ENCODE data around the gene DIP2C. TPM values are rescaled to one million over a fixed set of nuclear protein-coding genes. Genes with fewer than 3 reads are reported as not detected.

DIP2C gene
- total RNA-seq, 1 donor from 2014 or later = 11.4 TPM

DNA sequence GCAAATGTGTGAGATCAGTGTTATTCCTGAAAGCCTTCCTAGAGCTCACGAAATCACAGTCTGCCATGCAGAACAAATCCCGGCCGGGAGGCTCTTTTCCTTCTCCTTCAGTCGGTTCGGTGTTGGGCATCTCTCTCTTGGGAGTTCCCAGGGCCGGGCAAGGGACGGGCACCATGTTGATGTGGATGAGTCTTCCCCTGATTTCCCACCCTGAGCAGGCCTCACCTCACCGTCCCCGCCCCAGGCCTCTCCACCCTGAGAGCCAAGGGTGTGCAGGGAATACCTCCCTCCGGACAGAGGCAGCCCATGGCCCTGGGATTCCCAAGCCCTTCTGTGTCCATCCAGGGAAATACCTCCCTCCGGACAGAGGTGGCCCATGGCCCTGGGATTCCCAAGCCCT, 28.0 kb upstream of the DIP2C start:
- no peak for DNase-seq (ENCODE audit: low read depth)
- TF ChIP-seq, protein P1, sequence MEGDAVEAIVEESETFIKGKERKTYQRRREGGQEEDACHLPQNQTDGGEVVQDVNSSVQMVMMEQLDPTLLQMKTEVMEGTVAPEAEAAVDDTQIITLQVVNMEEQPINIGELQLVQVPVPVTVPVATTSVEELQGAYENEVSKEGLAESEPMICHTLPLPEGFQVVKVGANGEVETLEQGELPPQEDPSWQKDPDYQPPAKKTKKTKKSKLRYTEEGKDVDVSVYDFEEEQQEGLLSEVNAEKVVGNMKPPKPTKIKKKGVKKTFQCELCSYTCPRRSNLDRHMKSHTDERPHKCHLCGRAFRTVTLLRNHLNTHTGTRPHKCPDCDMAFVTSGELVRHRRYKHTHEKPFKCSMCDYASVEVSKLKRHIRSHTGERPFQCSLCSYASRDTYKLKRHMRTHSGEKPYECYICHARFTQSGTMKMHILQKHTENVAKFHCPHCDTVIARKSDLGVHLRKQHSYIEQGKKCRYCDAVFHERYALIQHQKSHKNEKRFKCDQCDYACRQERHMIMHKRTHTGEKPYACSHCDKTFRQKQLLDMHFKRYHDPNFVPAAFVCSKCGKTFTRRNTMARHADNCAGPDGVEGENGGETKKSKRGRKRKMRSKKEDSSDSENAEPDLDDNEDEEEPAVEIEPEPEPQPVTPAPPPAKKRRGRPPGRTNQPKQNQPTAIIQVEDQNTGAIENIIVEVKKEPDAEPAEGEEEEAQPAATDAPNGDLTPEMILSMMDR (conservative IDR thresholded peaks at IDR 0.05; ENCODE audit: low read depth, low read length) = no peak

DNA sequence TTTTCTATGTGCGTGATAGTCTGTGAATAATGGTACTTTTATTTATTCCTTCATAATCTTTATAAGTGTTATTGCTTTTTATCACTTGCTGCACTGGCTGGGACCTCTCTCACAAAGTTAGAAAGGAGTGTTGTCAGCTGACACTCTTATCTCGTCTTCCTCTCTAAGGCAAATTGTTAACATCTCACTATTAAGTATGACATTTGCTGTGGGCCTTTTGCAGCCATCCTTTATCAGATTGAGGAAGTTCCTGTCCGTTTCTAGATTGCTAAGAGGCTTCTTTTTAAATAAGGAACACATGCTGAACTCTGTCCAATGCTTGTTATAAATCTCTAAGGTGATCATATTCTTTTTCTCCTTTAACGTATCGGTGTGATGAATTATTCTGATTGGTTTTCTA, 27.4 kb upstream of the DIP2C start:
- DNase-seq (ENCODE audit: low read depth) = no peak
- TF ChIP-seq, protein P1 (conservative IDR thresholded peaks at IDR 0.05; ENCODE audit: low read depth, low read length) = no peak
- no peak overlapping the region for H3K4me3 ChIP-seq (ENCODE audit: low read depth, low read length)

More for the DNA sequence above, 28.0 kb upstream of the DIP2C start:
- no peak overlapping the region for H3K4me3 ChIP-seq (ENCODE audit: low read depth, low read length)

DNA sequence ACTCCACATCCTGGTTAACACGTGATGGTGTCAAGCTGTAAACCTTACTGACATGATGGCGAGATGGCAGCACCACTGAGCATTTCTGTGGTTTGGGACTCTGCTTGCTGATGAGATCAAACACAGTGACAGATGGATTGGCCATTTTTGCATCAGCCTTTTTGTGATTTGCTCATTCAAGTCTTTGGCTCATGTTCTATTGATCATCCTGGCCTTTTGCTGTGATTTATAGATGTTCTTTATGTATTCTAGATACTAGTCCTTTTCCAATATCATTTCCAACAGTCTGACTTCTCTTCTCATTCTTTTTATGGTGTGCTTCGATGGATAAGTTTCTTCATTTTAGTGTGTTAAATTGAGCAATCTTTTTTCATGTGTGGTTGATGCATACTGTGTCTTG, 24.7 kb upstream of the DIP2C start:
- TF ChIP-seq, protein P1 (conservative IDR thresholded peaks at IDR 0.05; ENCODE audit: low read depth, low read length) = no peak
- no peak for DNase-seq (ENCODE audit: low read depth)
- H3K4me3 ChIP-seq (ENCODE audit: low read depth, low read length) = no peak overlapping the region

DNA sequence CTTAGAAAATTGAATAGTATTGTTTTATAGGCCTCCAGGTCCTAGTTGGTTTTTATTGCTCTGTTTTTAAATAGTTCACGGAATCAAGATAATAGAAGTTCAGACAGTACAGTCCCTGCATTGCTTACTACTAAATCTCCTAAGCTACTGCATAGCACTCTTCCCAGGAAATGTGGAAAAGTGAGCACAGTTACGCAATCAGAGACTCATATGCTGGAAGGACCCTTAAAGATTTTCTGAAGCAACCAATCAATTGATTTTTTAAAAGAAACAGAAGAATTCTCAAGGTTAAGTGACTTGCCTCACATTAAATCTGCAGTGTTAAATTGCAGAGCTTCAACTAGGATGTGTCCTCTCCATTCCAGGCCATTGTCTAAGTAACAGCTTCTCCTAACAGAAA, 23.1 kb upstream of the DIP2C start:
- TF ChIP-seq, protein P1 (conservative IDR thresholded peaks at IDR 0.05; ENCODE audit: low read depth, low read length) = no peak
- H3K4me3 ChIP-seq (ENCODE audit: low read depth, low read length) = no peak overlapping the region
- no peak for DNase-seq (ENCODE audit: low read depth)

DNA sequence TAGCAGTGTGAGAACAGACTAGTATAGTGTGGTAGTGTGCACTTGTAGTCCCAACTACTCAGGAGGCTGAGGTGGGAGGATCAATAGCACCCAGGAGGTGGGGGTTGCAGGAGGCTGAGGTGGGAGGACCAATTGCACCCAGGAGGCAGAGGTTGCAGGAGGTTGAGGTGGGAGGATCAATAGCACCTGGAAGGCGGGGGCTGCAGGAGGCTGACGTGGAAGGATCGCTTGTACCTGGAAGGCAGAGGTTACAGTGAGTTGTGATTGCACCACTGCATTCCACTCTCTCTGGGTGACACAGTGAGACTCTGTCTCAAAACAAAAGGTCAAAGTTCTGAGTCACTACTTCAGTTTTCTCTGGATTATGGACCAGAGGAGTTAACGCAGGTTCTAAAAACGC, 22.6 kb upstream of the DIP2C start:
- no peak overlapping the region for H3K4me3 ChIP-seq (ENCODE audit: low read depth, low read length)
- no peak for DNase-seq (ENCODE audit: low read depth)
- TF ChIP-seq, protein P1 (conservative IDR thresholded peaks at IDR 0.05; ENCODE audit: low read depth, low read length) = no peak

DNA sequence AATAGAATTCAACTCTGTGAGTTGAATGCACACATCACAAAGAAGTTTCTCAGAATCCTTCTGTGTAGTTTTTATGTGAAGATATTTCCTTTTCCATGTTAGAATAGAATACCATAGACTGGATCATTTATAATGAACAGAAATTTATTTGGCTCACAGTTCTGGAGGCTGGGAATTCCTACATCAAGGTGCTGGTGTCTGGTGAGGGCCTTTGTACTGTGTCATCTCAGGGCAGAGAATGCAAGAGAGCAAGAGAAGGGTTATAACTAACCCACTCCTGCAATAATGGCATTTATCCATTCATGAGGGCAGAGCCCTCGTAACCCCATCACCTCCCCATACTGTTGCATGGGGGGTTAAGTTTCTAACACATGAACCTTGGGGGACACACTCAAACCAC, 18.4 kb upstream of the DIP2C start:
- TF ChIP-seq, protein P1 (conservative IDR thresholded peaks at IDR 0.05; ENCODE audit: low read depth, low read length) = no peak
- no peak for DNase-seq (ENCODE audit: low read depth)
- H3K4me3 ChIP-seq (ENCODE audit: low read depth, low read length) = no peak overlapping the region

DNA sequence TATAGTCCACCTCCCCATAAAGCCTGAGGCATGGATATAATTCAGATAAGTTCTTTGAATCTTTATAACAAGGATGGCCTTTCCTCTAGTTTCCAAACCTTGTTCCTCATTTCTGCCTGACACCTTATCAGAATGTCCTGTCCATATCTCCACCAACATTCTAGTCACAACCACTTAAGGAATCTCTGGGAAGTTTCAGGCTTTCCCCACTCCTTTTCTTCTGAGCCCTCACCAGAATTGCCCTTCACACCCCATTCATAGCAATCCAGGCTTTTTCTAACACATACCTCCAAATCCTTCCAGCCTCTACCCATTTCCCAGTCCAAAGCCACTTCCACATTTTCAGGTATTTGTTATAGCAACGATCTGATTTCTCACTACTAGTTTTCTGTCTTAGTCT, 18.0 kb upstream of the DIP2C start:
- no peak overlapping the region for H3K4me3 ChIP-seq (ENCODE audit: low read depth, low read length)
- DNase-seq (ENCODE audit: low read depth) = no peak
- TF ChIP-seq, protein P1 (conservative IDR thresholded peaks at IDR 0.05; ENCODE audit: low read depth, low read length) = no peak
